Loucy (cell line): ENCODE measurements around the gene CELSR1.

Source experiments
- H2AFZ ChIP-seq: fragments of 200-600 bp; sonication (generic); 2 replicates; pipeline ENCODE4 v1.6.0; 2016; ENCODE audit warnings: antibody characterized with exemption, mild to moderate bottlenecking, low read length, moderate library complexity
- H3F3A ChIP-seq: fragments of 200-600 bp; 2 replicates; pipeline ENCODE4 v1.6.0; 2016; ENCODE audit warnings: antibody characterized with exemption, low read depth, mild to moderate bottlenecking
- H3K27me3 ChIP-seq: fragments of 200-600 bp; sonication (generic); 2 replicates; pipeline ENCODE4 v1.6.1; 2014; ENCODE audit warnings: low read length, mild to moderate bottlenecking; ENCODE audit not compliant: insufficient read depth, poor library complexity, severe bottlenecking
- H3K36me3 ChIP-seq: fragments of 200-600 bp; sonication (generic); 2 replicates; pipeline ENCODE4 v1.6.1; 2016; ENCODE audit warnings: low read length; ENCODE audit not compliant: insufficient read depth
- H3K4me1 ChIP-seq: fragments of 200-600 bp; sonication (generic); 2 replicates; pipeline ENCODE4 v1.5.1; 2014; ENCODE audit warnings: low read length, mild to moderate bottlenecking; ENCODE audit not compliant: insufficient read depth, poor library complexity, severe bottlenecking
- H3K4me2 ChIP-seq: fragments of 200-600 bp; sonication (generic); 2 replicates; pipeline ENCODE4 v1.6.0; 2014; ENCODE audit warnings: antibody characterized with exemption, low read length, low read depth, mild to moderate bottlenecking; ENCODE audit not compliant: poor library complexity, severe bottlenecking
- H3K4me3 ChIP-seq: fragments of 200-600 bp; sonication (generic); 2 replicates; pipeline ENCODE4 v1.5.1; 2014; ENCODE audit warnings: low read length, mild to moderate bottlenecking, mixed read lengths; ENCODE audit not compliant: poor library complexity, severe bottlenecking
- H3K79me2 ChIP-seq: fragments of 200-600 bp; sonication (generic); 2 replicates; pipeline ENCODE4 v1.6.1; 2014; ENCODE audit warnings: low read length; ENCODE audit not compliant: insufficient read depth
- H3K9ac ChIP-seq: fragments of 200-600 bp; sonication (generic); 2 replicates; pipeline ENCODE4 v1.6.0; 2014; ENCODE audit warnings: mild to moderate bottlenecking, low read depth, low read length, moderate library complexity; ENCODE audit not compliant: poor library complexity, severe bottlenecking
- H3K9me2 ChIP-seq: fragments of 200-600 bp; sonication (generic); replicated peaks from 2 replicates; pipeline ENCODE4 v1.6.1; 2016; ENCODE audit warnings: low read depth, low read length, mixed read lengths
- H3K9me3 ChIP-seq: fragments of 200-600 bp; sonication (generic); 2 replicates; pipeline ENCODE4 v1.6.1; 2014; ENCODE audit warnings: mild to moderate bottlenecking, antibody characterized with exemption, low read length, low read depth; ENCODE audit not compliant: insufficient read depth
- H4K20me1 ChIP-seq: fragments of 200-600 bp; sonication (generic); 2 replicates; pipeline ENCODE4 v1.6.0; 2014; ENCODE audit warnings: antibody characterized with exemption, low read length, mild to moderate bottlenecking; ENCODE audit not compliant: insufficient read depth, poor library complexity, severe bottlenecking
- EZH2phosphoT487 ChIP-seq: fragments of 200-600 bp; IDR thresholded peaks from 2 replicates; pipeline ENCODE4 v1.6.1; 2018; ENCODE audit warnings: antibody characterized with exemption, mild to moderate bottlenecking, moderate library complexity, borderline replicate concordance
- TF ChIP-seq, protein P1 (sequence below): fragments of 200-600 bp; sonication (generic); conservative IDR thresholded peaks from 2 replicates; pipeline ENCODE4 v1.5.1; 2014; ENCODE audit warnings: mild to moderate bottlenecking, antibody characterized with exemption, low read length

Gene CELSR1

DNA sequence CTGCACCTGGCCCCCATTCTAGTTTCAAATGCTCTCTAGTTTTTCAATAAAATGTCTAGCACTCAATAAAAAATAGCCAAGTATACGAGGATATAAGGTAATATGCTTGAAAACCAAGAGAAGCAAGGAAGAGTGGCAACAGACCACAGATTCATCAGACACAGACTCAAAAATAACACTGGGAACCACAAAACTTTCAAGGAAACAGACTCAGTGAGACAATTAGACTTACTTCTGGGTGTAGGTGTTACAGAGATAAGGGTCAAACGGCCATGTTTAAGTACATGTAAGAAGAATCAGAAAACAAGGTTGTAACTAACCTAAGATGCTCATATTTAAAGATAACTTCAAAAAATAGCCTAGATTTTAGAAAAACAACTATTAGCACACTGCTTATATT is 134.9 kb downstream of the CELSR1 start:
- no peak overlapping the region for H3K4me3 ChIP-seq
- H4K20me1 ChIP-seq, result no peaks in the 10 kb centered on the region
- H3K9ac ChIP-seq, result no peak overlapping the region
- no peak for TF ChIP-seq EZH2phosphoT487
- TF ChIP-seq, protein P1, sequence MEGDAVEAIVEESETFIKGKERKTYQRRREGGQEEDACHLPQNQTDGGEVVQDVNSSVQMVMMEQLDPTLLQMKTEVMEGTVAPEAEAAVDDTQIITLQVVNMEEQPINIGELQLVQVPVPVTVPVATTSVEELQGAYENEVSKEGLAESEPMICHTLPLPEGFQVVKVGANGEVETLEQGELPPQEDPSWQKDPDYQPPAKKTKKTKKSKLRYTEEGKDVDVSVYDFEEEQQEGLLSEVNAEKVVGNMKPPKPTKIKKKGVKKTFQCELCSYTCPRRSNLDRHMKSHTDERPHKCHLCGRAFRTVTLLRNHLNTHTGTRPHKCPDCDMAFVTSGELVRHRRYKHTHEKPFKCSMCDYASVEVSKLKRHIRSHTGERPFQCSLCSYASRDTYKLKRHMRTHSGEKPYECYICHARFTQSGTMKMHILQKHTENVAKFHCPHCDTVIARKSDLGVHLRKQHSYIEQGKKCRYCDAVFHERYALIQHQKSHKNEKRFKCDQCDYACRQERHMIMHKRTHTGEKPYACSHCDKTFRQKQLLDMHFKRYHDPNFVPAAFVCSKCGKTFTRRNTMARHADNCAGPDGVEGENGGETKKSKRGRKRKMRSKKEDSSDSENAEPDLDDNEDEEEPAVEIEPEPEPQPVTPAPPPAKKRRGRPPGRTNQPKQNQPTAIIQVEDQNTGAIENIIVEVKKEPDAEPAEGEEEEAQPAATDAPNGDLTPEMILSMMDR, result no peak
- no peaks in the 10 kb centered on the region for H3K9me3 ChIP-seq
- H3K4me1 ChIP-seq, result no peaks in the 10 kb centered on the region
- no peak overlapping the region for H3K4me2 ChIP-seq
- no peaks in the 10 kb centered on the region for H3K27me3 ChIP-seq
- no peaks in the 10 kb centered on the region for H3F3A ChIP-seq
- no peaks in the 10 kb centered on the region for H3K79me2 ChIP-seq
- H2AFZ ChIP-seq, result no peak overlapping the region
- no peaks in the 10 kb centered on the region for H3K36me3 ChIP-seq
- no peaks in the 10 kb centered on the region for H3K9me2 ChIP-seq

DNA sequence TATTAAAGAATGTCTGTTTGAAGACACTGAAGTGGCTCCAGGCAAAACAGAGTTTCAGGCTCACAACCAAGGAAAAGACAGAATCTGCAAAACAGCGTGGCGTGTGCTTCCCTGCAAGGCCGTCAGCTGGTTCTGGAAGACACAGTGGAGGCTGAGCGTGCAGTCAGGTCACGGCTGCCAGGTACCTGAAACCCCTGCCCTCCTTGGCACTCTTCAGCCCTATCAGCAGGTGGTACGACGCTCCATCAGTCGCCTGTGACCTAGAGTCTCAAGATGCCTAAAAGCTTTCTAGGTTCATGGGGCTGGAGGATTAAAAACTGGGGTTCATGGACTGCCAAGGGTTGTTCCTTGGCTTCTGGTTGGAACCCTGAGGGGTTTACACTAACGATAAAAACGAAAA is 136.1 kb downstream of the CELSR1 start:
- Histone ChIP-seq H3K36me3 (no peaks in the 10 kb centered on the region), H3K9ac (no peak overlapping the region), H3K27me3 (no peaks in the 10 kb centered on the region), H3K4me3 (no peak overlapping the region), H3K9me3 (no peaks in the 10 kb centered on the region), H2AFZ (no peak overlapping the region), H3F3A (no peaks in the 10 kb centered on the region), H3K4me1 (no peaks in the 10 kb centered on the region), H3K4me2 (no peak overlapping the region), H4K20me1 (no peaks in the 10 kb centered on the region), H3K79me2 (no peaks in the 10 kb centered on the region), H3K9me2 (no peaks in the 10 kb centered on the region)
- TF ChIP-seq, protein P1, result no peak

DNA sequence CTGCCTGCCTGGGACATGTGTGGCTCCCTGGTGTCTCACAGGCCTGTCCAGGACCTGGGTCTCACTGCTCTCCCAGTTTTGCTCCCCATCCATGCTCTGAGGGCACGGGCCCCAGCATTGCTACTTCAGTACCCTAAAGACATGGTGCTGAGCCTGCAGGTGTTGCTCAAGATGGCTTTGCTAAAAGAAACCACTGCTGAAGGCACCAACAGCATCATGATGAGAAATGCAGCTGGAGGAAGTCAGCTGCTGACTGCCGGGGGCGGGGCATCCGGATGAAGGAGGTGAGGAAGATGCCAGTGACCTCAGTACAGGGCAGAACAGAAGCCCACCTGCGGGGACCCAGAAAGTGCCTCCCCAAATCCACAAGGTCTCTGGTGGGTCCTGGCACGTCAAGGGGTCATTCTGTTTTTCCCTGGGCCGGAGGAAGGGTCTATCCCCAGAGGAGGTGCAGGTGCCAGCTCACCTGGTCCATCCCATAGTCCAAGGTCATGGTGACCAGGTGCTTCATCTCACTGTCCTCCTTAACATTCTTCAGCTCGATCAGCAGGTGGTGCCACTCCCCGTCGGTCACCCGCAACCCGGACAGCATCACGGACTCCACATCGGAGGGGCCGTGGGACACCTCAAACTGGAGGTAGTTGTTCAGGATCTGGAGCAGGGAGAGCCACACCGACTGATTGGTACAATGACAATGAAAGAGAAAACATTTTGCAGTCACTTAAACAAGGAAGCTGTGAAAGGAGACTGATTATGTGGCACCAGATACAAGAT is 138.0 kb downstream of the CELSR1 start:
- Histone ChIP-seq H3K27me3 (no peaks in the 10 kb centered on the region), H3K9me3 (no peaks in the 10 kb centered on the region), H3K79me2 (no peaks in the 10 kb centered on the region), H3K4me1 (no peaks in the 10 kb centered on the region), H3K4me3 (no peak overlapping the region), H3K36me3 (no peaks in the 10 kb centered on the region), H2AFZ (no peak overlapping the region), H3F3A (no peaks in the 10 kb centered on the region), H3K9me2 (no peaks in the 10 kb centered on the region), H3K4me2 (no peak overlapping the region), H3K9ac (no peak overlapping the region), H4K20me1 (no peaks in the 10 kb centered on the region)
- TF ChIP-seq EZH2phosphoT487, result no peak
- TF ChIP-seq, protein P1, result no peak
